GM12878 (cell line): Measurements from ENCODE around the gene ADPRHL1. TPM values are rescaled to one million over a fixed set of nuclear protein-coding genes. Genes with fewer than 3 reads are reported as not detected.
A peak's percentile ranks its signal among the peaks of the same experiment; 100 is the strongest.

Source experiments
- BHLHE40 ChIP-seq, 2 experiments: fragments of 450-650 bp in 1 of 2; IDR thresholded peaks; 2 replicates each; pipeline ENCODE4 v1.6.1; 2011 to 2017; ENCODE audit warnings: low read depth in 2 of 2, borderline replicate concordance in 1 of 2, improper control_type of control experiment in 1 of 2, low read length in 1 of 2, mild to moderate bottlenecking in 1 of 2
- EGR1 ChIP-seq, 2 experiments: IDR thresholded peaks; 1 replicate in 1 of 2; 2 replicates in 1 of 2; pipeline ENCODE4 v1.6.1; 2011 to 2012; ENCODE audit warnings: low read depth in 2 of 2, low read length in 2 of 2, borderline replicate concordance in 1 of 2, mild to moderate bottlenecking in 1 of 2, moderate library complexity in 1 of 2
- GATAD2B ChIP-seq: fragments of 450-650 bp; conservative IDR thresholded peaks from 2 replicates; pipeline ENCODE4 v1.6.1; 2017; ENCODE audit warnings: low read depth, mild to moderate bottlenecking, moderate library complexity
- MXI1 ChIP-seq: fragments of 150-350 bp; IDR thresholded peaks from 2 replicates; pipeline ENCODE4 v1.6.1; 2011; ENCODE audit warnings: low read depth, mild to moderate bottlenecking, inconsistent platforms, low read length, improper control_type of control experiment
- SP1 ChIP-seq: IDR thresholded peaks from one replicate; pipeline ENCODE4 v1.6.1; 2011; ENCODE audit warnings: low read depth, low read length
- SRF ChIP-seq, 2 experiments: IDR thresholded peaks; 2 replicates each; pipeline ENCODE4 v1.6.1; 2011; ENCODE audit warnings: low read depth in 2 of 2, low read length in 2 of 2, mild to moderate bottlenecking in 1 of 2, moderate library complexity in 1 of 2
- WRNIP1 ChIP-seq: IDR thresholded peaks from 2 replicates; pipeline ENCODE4 v1.6.1; 2011; ENCODE audit warnings: low read depth, low read length, improper control_type of control experiment, borderline replicate concordance
- ZNF207 ChIP-seq: fragments of 450-650 bp; IDR thresholded peaks from 2 replicates; pipeline ENCODE4 v1.6.1; 2014; ENCODE audit warnings: antibody characterized with exemption, mild to moderate bottlenecking, borderline replicate concordance
- polyA plus RNA-seq, 11 experiments: library from polyadenylated mRNA; depleted of rRNA in 4 of 11; unstranded in 6 of 11; stranded (reverse) in 5 of 11; fragments of >200 nt; fragmentation: Nextera tagmentation in 4 of 11; fragmentation: Illumina TruSeq in 1 of 11; extraction: Ambion mirVana in 4 of 11; extraction: Trizol in 1 of 11; gene quantifications; 1 replicate in 1 of 11; 2 replicates in 10 of 11; pipeline versions ENCODE4 v1.2.1 to v1.2.3, GENCODE V29; 2011 to 2016; ENCODE audit warnings: inconsistent platforms in 2 of 11, missing spikeins in 2 of 11, low read depth in 1 of 11
- total RNA-seq, 4 experiments: library from RNA; depleted of rRNA in 3 of 4; stranded (reverse); fragments of >200 nt in 3 of 4; fragmentation: Illumina TruSeq in 1 of 4; extraction: Trizol in 1 of 4; gene quantifications; 2 replicates each; pipeline versions ENCODE4 v1.2.1 to v1.2.3, GENCODE V29; 2013 to 2021
- TF ChIP-seq, protein P1 (sequence below): fragments of 450-650 bp; formaldehyde crosslinking; IDR thresholded peaks from 2 replicates; pipeline ENCODE4 v1.5.0; 2022; ENCODE audit warnings: mild to moderate bottlenecking, missing genetic modification characterization
- TF ChIP-seq, protein P2 (sequence below): IDR thresholded peaks from 2 replicates; pipeline ENCODE4 v1.6.1; 2011; ENCODE audit warnings: low read depth, mild to moderate bottlenecking, low read length, moderate library complexity, borderline replicate concordance; ENCODE audit errors: extremely low read depth

The ADPRHL1 gene
- total and polyA plus RNA-seq, 10 of the 15 experiments (the other 5 are each of a cell fraction or from before 2014, with no cell fraction given), result 0.05 to 1.9 (median 1.0) TPM

DNA sequence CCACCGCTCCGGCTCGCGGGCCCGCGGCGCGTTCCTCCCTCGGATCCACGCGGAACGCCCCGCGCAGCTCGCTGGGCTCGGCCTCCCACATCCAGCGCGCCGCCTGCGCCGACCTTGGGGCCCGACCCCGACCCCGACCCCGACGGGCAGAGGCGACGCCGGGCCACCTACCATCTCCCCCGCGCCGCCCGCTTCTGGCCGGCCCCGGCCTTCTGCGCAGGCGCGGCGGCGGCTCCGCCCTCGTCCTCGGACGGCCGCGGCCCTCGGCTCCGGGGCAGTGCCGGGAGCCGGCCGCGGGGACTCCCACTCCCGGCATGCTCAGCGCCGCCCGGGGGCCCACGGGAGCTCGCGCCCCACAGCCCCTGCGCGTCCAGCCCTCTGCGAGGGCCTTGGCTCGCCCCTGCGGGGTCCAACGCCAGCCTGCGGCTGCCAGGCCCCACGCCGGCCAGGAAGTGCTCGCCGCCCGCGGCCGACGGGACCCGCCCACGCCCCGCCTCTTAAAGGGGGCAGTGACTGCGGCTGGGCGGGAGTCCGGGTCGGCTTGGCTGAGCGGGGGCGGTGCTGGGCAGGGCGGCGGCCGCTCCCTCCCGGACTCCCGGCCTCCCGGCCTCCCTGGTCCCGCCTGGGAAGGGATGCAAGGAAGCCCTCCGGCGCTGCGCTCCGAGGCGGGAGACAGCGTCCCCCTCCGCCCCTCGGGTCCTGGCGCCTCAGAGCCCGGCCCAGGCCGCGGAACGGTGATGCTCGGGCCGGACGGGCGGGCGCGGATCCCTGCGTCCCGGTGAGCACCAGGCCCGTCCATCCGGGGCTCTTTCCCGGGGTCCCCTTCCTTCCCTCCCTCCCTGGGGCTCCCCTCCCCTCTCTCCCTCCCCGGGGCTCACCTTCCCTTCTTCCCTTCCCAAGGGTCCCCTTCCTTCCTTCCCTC is 37.5 kb upstream of the ADPRHL1 start, which contains the start of gene DCUN1D2 (continued):
- TF ChIP-seq, protein P1, sequence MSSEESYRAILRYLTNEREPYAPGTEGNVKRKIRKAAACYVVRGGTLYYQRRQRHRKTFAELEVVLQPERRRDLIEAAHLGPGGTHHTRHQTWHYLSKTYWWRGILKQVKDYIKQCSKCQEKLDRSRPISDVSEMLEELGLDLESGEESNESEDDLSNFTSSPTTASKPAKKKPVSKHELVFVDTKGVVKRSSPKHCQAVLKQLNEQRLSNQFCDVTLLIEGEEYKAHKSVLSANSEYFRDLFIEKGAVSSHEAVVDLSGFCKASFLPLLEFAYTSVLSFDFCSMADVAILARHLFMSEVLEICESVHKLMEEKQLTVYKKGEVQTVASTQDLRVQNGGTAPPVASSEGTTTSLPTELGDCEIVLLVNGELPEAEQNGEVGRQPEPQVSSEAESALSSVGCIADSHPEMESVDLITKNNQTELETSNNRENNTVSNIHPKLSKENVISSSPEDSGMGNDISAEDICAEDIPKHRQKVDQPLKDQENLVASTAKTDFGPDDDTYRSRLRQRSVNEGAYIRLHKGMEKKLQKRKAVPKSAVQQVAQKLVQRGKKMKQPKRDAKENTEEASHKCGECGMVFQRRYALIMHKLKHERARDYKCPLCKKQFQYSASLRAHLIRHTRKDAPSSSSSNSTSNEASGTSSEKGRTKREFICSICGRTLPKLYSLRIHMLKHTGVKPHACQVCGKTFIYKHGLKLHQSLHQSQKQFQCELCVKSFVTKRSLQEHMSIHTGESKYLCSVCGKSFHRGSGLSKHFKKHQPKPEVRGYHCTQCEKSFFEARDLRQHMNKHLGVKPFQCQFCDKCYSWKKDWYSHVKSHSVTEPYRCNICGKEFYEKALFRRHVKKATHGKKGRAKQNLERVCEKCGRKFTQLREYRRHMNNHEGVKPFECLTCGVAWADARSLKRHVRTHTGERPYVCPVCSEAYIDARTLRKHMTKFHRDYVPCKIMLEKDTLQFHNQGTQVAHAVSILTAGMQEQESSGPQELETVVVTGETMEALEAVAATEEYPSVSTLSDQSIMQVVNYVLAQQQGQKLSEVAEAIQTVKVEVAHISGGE (CRISPR knock-in tag), result peak; percentile 45; the same call in 1 of the 2 replicates
- TF ChIP-seq, protein P2, sequence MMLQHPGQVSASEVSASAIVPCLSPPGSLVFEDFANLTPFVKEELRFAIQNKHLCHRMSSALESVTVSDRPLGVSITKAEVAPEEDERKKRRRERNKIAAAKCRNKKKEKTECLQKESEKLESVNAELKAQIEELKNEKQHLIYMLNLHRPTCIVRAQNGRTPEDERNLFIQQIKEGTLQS, result no peak
- peak; percentile 15 to 77; a peak in 2 of 4 replicates for TF ChIP-seq BHLHE40 (IDR thresholded peaks at IDR 0.05; ENCODE audit: borderline replicate concordance in 1 of 2, low read depth in 2 of 2, low read length in 1 of 2)
- TF ChIP-seq EGR1 (IDR thresholded peaks at IDR 0.05; ENCODE audit: borderline replicate concordance in 1 of 2, low read depth in 2 of 2, low read length in 2 of 2), result peak in 1 of 2 experiments; percentile 97; a peak in 2 of 3 replicates
- peak; percentile 81 for TF ChIP-seq SP1
- TF ChIP-seq MXI1, result no peak
- peak; percentile 100 for TF ChIP-seq GATAD2B
- TF ChIP-seq SRF (IDR thresholded peaks at IDR 0.05; ENCODE audit: low read depth in 2 of 2, low read length in 2 of 2), result no peak
- peak; percentile 61; the same call in 1 of the 2 replicates for TF ChIP-seq ZNF207
- TF ChIP-seq WRNIP1, result no peak
